GM21390 (cell line): ENCODE results near the gene PRLHR.

Source experiments
- ATAC-seq: cut with Tn5 transposase; IDR thresholded peaks from one replicate; pipeline ENCODE4 v1.9.1; 2021; ENCODE audit not compliant: unreplicated experiment

The PRLHR gene

DNA sequence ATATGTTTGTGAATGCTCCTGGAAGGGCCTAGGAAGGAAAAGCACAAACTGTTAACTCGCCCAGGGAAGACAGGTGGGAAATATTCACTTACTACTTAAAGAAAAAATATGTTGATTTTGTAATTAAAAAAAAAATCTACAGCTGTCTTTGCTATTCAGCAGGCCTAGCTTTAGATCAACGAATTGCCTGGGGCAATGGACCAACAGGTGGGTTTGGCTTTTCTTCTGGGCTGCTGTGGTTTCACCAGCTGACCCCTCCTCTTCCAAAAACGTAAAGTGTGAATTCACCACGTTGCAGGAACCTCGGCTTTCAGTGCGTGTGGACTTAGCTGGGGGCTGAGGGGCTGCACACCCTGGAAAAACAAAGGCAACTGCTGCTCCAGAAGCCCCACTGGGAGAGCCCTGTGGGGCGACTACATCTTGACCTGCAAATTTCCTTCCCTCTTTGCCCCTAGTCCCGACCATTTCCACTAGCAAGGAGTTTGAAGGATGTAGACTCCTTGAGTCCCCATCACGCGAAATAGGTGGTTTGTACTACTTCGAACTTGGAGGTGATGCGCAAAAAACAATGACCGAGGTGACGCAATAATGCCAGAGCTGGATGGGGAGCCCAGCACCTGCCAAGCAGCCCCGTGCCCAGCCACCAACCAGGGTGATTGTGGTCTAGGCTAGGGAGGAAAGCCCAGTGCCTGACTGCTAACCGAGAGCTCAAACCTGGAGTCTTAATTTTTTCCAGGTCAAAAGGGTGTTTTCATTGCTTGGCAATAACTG is 7.4 kb downstream of the PRLHR start:
- no peak for ATAC-seq

- ATAC-seq, result no peak
Observed at GRCh38 chr10:118586911-118587310, 8.5 kb downstream of the PRLHR start.

DNA sequence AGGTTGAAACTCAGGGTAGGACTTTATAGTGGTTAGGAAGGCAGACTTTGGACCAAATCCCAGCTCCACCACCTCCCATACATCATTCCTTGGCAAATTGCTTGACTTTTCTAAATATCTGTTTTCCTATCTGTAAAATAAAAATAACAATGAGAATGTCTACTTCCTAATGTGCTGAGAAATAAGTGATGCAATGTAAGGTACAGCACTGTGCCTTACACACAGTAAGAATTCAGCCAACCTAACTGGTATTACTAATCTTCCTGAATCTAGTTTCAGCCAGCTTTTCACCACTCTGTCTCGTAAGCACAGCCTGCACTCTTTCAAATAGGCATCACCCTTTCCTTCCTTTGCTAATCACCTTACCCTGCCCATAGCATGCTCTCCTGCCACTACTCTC is 9.7 kb downstream of the PRLHR start:
- no peak for ATAC-seq

GRCh38 chr10:118585234-118585633 is 10.2 kb downstream of the PRLHR start:
- ATAC-seq, result no peak

DNA sequence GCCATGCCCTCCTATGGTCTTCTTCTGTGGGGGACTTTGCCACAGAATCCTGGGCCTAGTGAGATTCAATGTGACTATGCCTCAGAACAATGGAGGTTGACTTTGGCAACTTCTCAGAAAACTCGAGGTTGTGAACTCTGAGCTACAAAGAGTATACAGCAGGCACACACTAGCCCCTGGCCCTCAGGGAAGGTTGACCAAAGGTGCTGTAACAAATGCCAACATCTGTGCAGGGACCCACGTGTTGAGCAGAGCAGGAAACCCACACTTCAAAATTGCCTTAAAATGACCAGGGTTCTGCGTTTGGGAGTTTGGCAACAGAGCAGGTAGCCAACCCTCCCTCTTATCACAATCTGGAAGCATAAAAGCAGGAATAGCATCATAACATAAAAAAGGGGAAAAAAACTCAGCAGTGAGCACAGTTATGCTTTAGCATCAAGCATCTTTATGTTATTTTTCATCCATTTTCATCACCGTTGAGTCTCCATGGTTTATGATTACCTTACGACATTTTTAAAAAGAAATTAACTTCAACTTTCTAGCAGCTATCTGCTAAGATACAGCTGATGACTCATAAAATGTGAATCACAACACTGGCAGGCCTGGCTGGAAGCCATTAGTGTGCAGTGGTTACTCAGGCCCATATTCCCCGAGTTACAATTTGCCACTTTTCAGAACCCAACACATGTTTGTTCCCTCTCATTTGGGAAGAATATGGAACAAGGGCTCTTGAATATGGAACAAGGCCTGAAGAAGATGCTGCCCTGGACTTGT is 11.1 kb downstream of the PRLHR start:
- no peak for ATAC-seq

DNA sequence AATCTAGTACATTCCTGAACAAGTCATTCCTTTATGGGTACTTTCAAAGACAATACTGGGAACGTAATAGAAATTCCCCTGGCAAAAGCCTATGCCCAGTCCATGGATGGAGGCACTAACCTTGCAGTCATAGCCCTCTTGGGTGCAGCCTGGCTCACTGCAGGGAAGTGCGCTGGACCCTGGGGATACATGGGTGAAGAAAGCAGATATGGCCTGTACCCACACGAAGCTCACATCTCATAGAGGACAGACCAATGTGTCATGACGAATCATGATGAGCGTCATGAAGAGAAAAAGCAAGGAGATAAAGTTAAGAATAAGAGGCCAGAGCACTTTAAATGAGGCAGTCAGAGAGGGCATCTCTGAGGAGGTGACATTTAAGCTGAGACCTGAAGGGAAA is 11.8 kb downstream of the PRLHR start:
- no peak for ATAC-seq

GRCh38 chr10:118582511-118582910 is 12.9 kb downstream of the PRLHR start:
- no peak for ATAC-seq

DNA sequence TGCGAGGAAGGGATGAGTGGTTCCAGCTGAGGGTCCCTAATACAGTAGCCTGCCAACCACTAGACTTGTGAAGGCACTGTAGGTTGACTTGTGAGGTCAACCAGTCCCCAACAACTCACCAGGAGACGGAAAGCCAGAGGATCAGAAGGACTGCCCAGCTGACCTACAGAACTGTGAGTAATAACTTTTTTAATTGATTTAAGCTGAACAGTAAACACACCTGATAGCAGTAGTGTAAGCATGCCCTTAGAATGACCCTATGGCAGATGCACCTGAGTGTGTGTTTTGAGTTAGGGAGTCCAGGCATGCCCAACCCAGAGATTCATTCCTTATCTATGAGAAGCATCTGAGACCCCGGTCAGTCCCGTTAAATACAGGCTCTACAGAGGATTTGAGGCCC is 14.1 kb downstream of the PRLHR start:
- no peak for ATAC-seq

DNA sequence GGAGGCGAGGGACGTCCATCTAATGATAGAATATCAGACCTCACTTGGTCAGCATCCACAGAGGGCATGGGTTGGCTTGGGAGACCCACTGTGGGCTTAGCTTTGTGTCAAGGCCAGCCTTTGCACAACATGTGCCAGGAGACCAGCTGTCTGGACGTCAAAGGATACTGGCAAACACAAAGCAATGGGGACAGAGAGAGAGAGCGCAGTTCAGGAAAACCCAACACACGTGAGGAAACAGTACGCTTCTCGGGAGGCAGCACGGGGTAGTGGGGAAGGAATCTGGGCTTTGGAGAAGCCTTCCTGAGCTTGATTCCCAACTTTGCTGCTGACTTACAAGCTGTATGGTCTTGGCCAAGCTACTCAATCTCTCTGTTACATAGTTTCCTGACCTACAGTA is 14.7 kb downstream of the PRLHR start:
- no peak for ATAC-seq

DNA sequence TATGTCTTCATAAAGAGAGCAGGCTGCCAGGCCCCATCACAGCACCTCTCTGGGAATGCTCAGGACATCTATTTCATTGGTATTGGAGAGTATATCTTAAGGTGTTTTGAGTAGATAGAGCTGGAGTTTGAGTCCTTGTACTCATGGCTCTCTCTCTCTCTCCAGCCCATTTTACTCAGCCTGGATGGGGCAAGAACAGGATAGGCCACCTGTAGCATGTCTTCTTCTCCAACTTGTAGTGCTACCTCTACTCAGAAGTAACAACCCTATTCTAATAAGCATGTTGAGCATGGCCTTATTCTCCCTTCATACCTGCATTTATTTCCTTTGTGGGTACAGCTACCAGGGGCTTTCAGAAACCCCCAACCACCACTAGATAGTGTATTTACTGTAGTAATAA is 21.9 kb downstream of the PRLHR start:
- no peak for ATAC-seq

DNA sequence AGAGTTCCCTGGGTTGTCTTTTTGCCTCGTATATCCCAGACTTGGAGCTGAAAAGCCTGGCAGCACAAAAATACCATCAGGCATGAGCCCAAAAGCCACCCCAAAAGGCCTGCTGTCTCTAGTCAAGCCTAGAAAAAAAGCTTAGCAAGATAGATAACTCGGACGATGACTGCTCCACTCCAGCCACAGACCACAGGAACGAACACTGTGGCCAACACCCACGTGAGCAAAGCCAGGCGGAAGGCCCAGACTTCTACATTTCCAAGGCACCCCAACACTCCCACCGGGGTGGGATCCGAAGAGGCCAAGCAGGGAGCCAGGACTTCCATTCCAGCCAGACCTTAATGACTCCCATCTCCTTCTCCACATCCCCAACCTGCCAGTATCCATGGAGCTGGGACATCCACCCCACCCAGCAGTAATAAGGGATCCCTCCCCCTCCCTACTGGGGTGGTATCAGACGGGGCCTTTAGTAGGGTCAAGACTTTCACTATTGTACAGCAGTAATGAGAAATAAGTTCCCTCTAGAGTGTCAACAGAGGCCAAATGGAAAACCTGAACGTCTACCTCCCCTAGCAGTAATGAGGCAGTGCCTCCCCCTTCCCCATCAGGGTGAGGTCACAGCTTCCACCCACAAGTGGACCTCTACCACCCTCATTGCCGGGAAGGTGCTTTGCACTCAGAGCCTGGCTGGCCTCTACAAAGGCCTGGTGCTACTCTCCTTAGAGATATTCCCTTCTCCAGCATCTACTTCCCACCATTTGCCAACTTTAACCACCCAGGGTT is 23.0 kb downstream of the PRLHR start:
- ATAC-seq, result no peak

DNA sequence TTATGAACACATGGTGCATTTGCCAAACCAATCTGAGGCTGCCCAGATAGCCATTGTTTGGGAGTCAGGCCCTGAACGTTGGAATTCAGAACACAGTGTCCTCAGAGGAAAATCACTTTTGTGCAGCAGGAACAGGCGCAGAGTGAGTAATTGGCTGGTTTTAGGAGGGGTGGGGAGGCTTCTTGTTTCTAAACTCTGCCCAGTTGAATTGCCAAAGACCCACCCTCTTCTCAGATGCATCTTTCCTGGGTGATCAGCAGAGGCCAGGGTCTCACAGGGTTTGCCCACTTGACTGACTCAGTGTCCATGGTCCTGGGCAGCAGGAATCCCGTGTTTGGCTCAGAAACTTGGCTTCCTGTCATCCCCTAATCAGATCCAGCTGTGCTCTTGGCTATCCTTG is 24.3 kb downstream of the PRLHR start:
- ATAC-seq, result no peak

DNA sequence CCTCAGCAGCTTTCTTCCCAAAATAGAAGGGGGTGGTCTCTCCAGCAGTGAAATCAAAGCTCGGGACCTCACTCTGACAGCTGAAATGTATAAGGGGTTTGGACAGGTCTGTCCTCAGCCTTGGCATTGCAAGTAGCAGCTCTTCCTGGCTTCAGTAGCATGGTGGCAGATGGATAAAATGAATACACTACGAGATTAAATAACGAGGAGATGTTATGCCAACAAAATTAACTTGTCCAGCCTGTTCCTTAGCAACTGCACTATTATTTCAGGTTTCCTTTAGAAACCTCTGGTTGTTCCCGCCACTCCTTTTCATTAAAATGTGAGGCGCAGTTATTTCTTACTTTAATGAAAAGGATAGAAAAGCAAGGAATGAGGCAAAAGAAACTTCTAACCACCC is 24.9 kb downstream of the PRLHR start:
- no peak for ATAC-seq

GRCh38 chr10:118569882-118570252 is 25.6 kb downstream of the PRLHR start:
- ATAC-seq, result no peak

- no peak for ATAC-seq
Observed at GRCh38 chr10:118569241-118569881, 26.1 kb downstream of the PRLHR start.

DNA sequence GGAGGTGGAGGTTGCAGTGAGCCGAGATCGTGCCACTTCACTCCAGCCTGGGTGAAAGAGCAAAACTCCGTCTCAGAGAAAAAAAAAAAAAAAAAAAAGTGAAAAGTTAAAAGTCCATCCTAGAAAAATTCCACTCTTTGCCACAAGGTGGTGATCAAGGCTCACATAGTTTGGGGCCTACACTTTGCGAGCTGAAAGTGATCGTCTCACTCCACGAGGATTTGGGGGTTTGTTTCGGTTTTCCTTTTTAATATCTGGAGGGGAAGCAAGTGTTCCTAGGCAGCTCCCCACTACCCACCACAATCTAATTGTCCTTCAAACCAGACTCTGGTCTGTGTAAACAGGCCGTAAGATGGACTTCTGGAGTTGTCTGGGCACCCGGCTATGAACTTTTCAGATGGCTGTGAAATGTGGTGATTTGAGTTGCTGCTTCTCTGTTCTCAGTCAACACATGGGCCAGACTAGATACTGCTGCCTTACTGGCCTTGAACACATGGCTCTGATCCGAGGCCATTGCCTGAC is 27.1 kb downstream of the PRLHR start:
- ATAC-seq, result no peak

GRCh38 chr10:118567701-118568248 is 27.7 kb downstream of the PRLHR start:
- ATAC-seq, result no peak

DNA sequence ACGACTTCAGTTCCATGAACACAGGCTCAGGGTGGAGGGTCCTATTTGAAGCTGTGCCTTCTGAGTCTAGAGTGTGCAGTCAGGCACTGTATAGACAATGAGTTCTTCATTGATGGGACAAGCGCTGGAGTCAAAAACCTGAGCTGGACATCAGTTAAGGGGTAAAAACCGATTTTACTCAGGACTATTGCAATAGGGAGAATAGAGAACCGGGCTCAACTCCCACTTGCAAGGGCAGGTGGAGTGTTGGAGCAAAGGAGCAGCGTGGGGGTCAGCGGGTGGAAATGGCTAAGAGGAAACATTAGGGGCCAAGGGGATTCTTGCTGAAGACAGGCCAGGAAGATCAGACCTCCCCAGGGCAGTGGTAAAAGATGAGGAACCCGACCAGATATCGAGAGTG is 28.5 kb downstream of the PRLHR start:
- ATAC-seq, result no peak

DNA sequence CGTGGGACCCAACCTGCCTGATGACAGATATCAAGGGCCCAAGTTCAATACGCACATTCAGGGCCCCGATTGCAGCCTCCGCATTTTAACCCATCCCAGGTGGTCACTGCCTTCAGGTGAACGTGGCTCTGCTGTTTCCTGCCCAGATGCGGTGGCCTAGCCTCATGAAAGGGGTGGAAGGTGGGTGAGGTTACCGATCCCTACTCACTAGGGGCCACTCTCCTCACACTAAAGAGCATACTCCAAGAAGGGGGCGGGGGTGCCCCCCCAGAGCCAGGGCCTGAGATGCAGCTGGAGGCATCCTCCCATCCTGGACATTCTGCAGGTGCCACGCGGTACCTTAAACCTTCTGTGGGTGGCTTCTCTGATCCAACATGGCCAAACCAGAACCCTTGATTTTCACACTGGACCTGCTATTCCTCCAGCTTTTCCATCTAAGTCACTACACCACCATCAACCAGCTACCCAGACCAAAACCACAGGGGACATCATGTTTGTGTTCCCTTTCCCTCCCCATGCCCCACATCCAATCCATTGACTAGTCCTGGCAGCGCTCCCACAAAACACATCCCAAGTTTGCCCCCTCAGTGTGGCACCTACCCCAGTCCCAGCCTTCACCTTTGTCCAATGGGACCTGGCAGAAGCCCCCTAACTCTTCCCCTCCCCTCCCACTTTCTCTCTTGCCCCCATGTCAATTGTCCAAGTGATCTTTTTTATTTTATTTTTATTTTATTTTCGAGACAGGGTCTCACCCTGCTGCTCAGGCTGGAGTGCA is 30.0 kb downstream of the PRLHR start:
- ATAC-seq, result no peak

DNA sequence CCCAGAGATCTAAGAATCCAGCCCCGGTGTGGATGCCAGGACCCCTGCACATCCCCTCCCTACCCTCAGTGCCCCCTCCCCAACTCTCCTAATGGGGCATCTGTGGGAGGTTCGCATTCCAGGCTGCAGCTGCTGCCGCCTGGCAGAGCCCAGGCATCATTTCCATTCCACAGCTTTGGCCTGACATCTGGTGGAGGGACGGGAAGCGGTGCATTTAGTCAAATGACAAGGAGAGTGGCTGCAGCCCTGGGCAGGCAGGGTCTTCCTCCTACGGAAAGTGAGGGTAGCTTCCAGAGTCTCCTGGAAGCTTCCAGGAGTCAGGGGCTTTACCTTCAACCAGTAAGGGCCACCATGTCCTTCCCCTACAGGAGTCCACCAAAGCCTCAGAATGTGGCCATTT is 30.8 kb downstream of the PRLHR start:
- no peak for ATAC-seq
